ENCODE measurements around the gene SLC26A8.
"Not testable (repeated sequence)": the region's sequence is repeated elsewhere in the genome, so short reads cannot be mapped to it uniquely, and the experiment has no call there.

SLC26A8 gene

DNA sequence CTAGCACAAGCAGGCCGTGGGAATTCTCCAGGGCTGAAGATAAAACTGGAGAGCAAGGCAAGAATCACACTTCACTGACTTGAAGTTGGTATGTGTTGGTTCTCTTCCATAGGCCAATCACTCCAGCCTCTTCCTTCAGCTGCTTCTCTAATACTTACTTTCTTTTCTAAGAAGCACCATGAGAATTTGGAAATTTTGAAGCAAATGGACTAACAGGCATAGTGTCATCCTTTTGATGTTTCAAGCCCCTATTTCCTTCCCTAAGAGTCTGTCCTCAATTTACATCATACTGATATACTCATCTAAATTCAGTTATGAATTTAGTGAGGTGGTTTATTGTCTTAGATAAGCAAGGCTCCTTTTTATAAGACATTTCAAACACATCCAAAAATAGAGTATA, 24.0 kb downstream of the SLC26A8 start:
- peak in 1 of 2 donors; percentile 71 for DNase-seq

DNA sequence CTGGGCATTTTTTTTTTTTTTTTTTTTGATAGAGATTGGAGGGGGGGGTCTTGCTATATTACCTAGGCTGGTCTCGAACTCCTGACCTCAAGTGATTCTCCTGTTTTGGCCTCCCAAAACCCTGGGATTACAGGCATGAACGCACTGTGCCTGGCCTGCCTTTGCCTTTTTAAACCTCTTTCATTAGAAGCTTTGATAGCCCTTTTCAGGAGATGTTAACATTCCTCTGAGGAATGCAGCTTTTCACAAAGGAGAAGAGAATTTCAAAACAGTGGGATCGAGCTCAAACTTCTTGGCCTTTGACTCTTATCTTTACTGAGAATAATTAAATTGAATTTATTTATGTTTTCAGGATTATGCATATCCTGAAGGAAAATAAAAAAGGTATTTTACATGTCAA, 31.3 kb downstream of the SLC26A8 start:
- no peak for DNase-seq

DNA sequence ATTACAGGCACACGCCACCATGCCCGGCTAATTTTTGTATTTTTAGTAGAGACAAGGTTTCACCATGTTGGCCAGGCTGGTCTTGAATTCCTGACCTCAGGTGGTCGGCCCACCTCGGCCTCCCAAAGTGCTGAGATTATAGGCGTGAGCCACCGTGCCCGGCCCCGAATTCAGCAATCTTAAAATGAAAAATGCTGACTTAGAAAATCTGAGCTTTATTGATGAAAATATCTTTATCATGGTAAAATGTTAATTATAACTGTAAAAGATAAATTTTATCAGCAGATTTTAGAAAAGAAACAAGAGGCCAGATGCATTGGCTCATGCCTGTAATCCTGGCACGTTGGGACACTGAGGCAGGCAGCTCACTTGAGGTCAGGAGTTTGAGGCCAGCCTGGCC, 36.4 kb downstream of the SLC26A8 start:
- DNase-seq, result not testable (repeated sequence)

DNA sequence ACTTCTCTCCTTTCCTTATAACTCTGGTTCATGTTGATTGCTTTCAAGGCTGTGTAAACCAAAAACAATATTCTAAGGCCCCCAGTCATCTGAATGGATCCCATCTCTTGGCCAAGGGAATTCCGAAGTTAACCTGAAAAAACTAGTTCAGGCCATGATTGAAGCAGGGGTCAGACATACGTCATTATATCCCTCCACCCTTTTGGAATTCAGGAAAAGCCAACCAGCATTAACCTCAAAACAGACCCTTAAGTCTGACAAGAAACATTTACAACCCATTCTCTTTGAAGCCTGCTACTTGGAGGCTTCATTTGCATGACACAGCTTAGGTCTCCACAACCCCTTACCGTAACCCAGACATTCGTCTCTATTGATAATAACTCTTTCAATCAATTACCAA, 39.7 kb downstream of the SLC26A8 start:
- DNase-seq, result no peak

DNA sequence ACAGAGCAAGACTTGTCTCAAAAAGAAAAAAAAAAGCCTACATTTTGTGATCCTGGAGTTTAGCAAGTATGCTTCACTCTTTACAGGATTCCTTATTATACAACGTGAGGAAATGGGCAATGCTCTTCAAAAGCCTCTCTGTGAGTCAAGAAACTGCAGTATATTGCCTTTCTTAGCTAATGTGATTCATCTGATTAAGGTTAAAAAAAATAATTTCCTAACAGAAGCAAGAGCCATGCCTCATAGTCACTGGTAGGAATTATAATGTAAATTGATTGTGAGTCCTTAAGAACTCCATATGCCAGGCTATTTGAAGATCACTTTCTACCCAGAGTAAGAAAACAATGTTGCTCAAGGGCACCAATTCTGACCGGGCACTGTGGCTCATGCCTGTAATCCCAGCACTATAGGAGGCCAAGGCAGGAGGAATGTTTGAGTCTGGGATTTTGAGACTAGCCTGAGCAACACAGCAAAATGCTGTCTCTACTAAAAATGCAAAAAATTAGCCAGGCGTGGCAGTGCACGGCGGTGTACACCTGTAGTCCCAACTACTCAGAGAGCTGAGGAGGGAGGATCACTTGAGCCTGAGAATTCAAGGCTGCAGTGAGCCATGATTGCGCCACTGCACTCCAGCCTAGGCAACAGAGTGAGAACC, 43.3 kb downstream of the SLC26A8 start:
- DNase-seq, result no peak

DNA sequence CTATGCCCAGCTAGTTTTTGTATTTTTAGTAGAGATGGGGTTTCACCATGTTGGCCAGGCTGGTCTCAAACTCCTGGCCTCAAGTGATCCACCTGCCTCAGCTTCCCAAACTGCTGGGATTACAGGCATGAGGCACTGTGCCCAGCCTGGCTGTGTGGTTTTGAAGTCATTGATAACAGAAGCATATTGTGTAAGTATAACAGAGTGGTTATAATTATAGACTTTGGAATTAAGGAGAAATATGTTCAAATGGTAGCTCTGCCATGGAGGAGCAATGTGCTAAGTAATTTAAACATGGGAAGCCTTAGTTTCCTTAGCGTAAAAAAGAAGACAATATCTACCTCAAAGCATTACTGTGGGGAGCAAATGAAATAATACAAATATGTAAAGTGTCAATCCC, 44.3 kb downstream of the SLC26A8 start:
- not testable (repeated sequence) for DNase-seq

DNA sequence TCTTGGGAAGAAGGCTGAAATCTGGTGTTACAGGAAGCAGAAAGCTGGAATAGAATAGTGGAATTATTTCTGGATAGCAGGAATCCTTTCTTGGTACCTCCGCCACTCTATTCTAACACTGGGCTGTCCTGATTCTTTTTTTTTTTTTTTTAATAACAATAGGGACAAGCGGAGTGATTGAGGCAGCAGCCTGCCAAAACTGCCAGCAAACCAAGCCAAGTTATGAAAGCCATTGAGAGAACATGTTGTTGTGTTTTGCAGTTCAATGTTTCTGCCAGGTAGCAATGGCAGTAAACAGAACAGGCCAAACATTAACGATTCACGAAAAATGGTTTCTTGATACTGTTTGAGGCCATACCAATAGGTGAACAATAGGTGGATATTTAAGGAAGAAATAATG, 47.1 kb downstream of the SLC26A8 start:
- no peak for DNase-seq

DNA sequence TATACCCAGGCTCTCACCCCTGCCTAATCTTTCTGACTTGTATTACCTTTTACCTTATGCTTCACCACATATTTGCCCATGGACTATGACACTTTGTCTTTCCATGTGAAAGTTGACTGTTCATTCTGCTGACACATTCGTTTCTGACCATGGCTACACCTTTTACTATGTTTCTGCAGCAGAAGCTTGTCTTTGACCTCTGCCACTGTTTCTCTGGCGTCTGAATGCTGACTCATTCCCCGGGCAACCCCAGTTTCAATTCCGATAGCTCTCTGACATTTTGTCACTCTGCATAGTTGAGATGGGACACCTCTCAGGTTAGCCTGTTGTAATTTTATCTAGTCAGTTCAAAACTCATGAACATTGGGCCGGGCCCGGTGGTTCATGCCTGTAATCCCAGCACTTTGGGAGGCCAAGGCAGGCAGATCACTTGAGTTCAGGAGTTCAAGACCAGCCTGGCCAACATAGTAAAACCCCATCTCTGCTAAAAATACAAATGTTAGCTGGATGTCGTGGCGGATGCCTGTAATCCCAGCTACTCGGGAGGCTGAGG, 50.7 kb downstream of the SLC26A8 start:
- DNase-seq, result peak in 1 of 2 donors; percentile 19

DNA sequence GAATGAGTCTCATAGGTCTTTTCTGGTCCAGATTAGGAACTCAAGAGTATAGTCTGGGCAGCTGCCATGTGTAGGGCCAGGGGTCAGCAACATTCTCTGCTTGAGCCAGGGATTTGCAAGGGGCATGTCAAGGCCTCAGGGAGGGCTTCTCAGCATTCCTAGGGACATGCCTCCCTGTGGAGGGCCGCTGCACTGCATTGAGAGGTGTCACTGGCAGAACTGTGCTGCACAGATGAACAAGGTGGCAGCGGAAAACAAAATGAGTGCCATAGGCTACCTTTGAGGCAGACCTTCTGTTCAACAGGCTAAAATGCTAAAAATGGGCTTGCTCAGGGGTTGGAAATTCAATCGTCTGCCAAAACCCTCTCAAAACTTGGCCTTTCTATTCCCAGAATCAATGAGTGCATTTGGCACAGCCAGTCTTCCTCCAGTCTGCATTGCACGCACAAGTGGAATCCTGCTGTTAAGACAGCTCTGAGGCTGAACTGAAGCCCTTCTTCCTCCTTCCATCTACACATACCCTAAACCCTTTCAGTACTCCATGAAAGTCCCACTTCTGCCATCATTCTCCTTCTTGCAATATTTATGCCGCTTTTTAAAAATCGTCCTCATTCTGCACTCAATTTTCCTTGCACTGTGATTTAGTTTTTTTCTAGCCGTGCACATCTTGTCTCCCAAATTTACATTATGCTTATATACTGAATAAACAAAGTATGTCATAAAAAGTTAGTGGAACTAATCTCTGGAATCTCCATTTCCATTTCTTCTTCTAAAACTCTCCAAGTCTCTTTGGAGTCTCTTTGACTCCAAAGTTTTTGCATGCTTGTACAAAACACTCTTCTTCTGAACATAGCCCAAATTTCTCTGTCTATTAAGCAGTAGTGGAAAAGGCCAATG, 51.7 kb downstream of the SLC26A8 start:
- DNase-seq, result no peak

DNA sequence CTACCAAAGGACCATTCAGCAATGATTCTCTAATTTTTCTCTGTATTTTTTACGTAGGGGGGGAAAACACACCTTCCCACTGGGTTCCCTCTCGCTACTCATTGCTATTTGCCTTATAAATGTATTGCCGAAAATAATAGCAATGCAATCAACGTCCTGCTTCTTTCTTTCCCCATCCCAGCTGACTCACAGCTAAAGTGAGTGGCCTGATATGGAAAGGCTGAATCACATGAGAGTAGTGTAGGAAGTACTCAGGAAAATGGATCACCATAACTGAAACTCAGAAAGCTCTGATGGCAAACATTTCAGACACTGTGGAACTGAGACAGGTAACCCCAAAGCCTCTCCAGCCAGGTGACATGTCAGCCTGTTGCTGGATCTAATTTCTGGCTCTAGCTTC, 54.3 kb downstream of the SLC26A8 start:
- DNase-seq, result peak; percentile 40 to 67

DNA sequence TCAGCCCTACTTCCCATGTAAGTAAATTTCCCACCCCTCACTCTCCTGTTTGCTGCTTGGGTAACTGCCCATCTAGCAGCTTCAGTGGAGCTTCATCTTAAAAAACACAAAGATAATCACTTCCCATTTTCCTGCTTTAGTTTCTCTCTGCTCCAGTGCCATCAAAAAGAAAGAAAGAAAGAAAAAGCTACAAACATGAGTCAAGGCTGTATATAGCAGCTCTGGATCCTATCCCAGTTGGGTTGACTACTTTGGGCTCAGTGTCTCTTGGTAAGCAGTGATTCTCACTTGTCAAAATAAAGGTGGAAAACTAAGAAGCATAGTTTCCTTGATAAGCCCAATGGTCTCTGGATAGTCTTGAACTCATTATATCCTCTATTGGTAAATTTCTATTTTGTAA, 54.8 kb downstream of the SLC26A8 start:
- no peak for DNase-seq

DNA sequence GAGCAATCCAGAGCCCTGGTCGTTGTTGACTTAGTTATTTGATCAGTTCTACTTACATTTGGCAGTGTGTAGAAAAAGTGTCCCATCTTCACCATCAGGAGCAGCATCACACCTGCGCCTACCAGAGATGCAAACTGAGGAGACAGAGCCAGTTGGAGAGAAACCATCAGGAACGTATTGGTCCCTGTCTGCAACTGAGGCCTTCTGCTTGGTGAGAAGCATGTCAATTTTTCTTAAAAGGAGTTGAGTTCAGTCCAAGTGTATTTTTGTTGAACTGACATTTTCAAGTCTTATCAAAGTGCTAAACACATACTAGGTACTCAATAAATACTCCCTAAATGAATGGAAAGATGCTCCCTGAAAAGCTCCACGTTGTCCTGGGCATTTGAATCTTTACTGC, 55.6 kb downstream of the SLC26A8 start:
- DNase-seq, result no peak

DNA sequence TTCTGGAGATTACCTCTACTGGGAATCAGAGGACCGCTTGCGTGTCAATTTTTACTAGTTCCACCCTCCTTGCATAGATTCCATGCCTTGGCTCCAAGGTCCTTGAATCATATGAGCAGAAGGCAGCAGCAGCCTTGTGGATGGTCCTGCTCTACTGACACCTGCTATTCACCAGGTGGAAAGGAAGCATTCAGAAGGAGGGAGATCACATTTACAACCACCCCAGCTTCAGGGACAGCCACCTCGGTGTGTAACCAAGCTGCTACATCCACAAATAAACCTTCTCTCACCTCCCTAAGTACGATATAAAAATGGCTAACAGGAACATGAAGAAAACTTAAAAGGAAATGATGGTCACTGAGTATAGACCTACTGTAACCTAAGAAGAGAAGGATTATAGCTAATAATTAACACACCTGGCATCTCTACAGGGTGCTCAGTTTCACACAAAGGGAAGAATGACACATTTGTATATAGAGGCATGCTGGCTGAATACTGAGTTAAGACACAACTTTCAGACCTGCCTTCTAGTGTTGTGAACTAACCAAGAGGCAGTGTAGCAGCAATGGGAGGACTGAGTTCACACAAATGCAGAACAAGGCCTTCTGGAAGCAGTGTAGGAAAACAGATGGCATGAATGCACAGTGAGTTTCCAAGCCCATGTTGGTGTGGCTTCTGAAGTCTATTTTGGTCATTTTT, 57.2 kb downstream of the SLC26A8 start:
- no peak for DNase-seq

DNA sequence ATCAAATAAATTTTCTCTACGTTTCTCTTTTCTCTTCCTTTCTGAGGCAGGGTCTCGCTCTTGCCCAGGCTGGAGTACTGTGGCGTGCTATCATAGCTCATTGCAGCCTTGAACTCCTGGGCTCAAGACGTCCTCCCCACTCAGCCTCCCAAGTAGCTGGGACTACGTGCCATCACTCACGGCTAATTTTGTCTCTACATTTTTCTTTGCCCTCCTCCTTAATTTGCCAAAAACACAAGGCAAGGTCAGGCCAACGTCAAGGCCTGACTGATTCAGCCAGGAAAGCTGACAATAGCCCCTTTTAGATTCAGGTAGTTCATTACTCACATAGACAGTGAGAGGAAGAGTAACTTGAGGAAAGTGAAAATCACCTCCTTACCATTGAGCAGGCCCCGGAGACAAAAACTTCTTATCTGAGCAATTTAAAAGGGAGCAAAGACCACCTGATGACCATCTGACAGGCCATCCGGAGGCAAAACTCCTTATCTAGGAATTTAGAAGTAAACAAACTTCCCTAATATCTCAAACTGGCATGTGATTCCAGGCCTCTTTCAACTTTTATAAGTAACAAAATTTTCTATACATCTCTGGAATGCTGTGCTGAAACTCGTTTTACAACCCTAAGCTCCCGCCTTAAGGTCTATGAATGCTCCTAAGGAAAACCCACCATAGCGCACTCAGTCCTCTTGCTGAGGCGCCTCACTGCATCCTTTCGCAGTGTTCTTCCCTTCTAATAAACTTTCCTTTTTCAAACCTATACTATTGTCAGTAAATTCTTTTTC, 61.5 kb downstream of the SLC26A8 start:
- no peak for DNase-seq

DNA sequence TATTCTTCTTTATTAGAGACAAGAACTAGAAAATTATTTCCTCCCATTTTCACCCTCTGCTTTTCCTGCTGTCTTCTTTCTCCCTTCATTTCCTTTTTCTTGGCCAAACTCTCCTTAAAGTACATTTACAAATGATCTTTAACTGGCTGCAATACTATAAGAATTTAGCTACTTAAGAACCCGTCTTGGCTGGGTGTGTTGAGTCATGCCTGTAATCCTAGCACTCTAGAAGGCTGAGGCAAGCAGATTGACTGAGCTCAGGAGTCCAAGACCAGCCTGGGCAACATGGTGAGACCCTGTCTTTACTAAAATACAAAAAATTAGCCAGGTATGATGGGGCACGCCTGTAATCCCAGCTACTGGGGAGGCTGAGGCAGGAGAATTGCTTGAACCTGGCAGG, 64.3 kb downstream of the SLC26A8 start:
- no peak for DNase-seq

DNA sequence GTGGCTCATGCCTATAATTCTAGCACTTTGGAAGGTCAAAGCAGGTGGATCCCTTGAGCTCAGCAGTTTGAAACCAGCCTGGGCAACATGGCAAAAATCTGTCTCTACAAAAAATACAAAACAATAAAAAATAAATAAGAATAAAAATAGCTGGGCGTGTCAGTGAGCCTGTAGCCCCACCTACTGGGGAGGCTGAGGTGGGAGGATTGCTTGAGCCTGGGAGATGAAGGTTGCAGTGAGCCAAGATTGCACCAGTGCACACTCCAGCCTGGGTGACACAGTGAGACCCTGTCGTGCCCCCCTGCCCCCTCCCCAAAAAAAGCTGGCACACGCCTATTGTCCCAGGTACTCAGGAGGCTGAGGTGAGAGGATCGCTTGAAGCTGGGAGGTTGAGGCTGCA, 68.5 kb downstream of the SLC26A8 start:
- no peak for DNase-seq

DNA sequence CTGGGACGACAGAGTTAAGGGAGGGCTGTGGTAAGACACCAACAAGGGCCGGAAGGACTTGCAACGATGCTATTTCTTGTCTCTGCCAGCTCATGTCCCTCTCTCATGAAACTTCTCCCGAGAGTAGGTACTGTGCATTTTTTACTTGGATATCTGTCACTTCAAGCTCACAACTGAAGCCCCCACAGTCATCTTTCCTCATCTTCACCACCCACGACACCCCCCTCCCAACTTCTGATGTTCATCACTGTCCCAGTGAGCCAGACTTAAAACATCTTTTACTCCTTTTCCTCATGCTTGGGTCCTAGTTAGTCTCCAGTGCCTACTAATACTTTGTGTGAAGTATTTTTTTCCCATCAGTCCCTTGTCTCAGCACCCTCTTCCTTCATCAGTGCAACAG, 68.9 kb downstream of the SLC26A8 start:
- no peak for DNase-seq

DNA sequence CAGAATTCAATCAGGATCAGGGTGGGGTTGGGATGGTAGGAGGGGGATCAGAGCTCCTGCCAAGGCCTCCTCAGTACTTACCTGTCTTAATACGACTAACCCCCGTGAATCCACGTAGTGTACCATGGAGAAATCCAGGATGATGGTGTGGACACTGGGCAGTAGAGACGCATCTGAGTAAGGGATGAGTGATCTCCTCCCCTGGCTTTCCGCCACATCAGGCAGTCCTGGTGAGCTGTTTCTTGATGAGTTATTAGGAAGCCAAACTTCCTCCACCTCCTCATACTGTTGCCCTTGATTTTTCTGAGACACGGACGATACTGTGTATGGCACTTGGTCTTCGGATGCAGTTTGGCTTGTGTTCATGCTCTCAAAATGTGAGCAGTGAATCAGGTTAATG, 69.4 kb downstream of the SLC26A8 start:
- no peak for DNase-seq

DNA sequence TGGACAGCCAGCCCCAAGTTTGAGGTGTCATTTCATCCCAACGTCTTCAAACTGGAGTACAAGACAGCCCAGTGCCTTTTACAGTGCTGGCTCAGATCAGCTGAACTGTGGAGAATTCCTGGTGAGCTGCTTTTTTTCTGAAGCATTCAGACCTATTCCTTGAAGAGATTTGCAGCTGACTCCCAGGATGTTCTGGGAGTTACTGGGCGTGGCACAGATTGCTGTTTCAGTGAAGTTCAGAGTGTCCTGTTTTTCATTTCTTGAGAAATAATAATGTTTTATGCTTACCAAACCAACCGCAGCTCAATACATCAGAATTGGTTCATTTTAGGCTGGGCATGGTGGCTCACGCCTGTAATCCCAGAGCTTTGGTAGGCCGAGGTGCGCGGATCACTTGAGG, 70.1 kb downstream of the SLC26A8 start:
- DNase-seq, result no peak

DNA sequence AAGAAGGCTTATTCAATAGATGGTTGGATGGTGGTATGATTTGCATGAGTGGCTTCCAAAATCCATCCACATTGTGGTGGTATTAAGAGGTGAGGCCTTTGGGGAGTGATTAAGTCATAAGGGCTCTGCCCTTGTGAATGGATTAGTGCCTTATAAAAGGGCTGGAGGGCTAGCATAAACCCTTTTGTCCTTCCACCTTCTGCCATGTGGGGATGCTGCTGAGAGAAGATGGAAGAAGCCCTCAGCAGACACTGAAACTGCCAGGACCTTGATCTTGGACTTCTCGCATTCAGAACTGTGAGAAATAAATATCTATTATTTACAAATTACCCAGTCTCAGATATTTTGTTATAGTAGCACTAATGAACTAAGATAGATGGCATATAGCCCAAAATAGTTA, 75.7 kb downstream of the SLC26A8 start:
- DNase-seq, result peak; percentile 29 to 42

DNA sequence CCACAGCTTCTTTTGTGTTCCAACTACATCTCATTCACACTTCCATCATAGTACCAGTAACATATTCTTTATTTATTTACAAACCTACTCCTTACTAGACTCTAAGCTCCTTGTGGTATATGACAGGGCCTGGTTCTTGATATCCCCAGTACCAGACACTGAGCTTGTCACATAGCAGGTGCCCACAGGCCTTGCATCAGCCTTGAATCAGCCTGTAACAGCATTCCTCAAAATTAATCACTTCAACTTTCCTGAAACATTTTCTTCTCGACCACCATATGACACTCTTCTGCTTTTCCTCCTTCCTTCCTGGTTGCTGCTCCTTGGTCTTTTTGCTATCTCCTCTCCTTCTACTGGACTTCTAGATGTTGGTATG, 78.8 kb downstream of the SLC26A8 start:
- DNase-seq, result no peak

DNA sequence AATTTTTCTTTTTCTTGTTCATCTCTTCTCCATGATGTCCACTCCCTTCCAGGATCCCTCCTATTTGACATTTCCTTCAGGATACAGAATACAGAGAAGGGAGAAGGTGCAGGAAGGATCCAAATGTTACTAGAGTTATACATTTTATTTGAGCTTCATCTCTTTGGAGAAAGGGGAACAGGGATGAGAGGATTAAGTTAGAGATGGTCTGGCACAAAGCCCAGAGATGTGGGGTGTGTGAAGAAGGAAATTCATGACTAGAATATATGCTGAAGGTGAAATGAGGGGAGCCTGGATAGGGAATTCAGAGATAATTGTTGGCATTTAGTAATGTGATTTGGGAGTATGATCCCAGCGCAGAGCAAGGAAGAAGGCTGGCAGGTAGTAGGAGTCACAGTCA, 81.1 kb downstream of the SLC26A8 start:
- no peak for DNase-seq

DNA sequence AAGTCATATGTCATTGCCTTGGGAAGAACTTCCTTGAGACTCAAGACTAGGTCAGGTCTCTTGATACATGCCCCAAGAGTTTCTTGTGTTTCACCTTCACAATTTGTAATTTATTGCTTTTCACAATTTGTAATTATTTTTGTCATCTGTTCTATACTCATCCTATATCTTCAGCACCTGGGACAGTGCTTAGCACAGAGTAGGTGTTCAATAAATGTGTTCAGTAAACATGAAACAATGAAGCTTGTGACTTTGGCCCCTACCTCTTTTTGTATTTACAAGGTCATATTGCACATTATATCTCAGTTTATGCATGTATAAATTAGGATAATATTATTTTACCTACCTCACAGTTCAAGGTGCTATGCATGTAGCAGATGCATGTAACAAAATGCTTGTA, 82.1 kb downstream of the SLC26A8 start:
- DNase-seq, result no peak
